HL-60 (cell line): ENCODE data around the gene MTHFSD.

Source experiments
- CTCF ChIP-seq: IDR thresholded peaks from one replicate; pipeline ENCODE4 v1.5.1; 2011; ENCODE audit warnings: low read length, control low read depth, inconsistent platforms; ENCODE audit not compliant: insufficient read depth
- GABPA ChIP-seq: IDR thresholded peaks from 2 replicates; pipeline ENCODE4 v1.6.1; 2012; ENCODE audit warnings: low read depth

GRCh38 chr16:86494565-86495356, 60.3 kb downstream of the MTHFSD start:
- TF ChIP-seq GABPA (no peak), CTCF (no peak)
